ENCODE data around the gene JAKMIP1.

The JAKMIP1 gene

DNA sequence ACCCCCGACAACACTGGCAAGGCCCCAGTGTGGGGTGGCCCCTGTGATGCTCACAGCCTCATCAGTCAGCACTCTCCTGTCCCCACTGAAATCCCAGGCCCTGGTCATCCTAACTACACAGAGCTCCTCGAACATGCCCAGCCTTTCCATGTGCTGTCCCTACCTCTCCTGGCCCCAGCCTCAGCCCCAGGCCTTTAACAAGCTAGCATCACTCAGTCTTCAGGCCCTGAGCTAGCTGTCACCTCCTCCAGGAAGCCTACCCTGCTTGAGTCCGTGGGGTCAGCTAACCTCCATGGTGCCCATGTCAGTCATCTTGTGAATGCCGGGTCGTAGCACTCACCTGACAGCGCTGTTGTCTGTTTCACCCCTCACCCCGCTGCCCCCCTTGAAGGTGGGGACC, 156.5 kb downstream of the JAKMIP1 start:
- H3K4me1 ChIP-seq: no peaks in the 10 kb centered on the region
- H3K9me3 ChIP-seq (ENCODE audit: control insufficient read depth, low read length): no peaks in the 10 kb centered on the region
- no peak overlapping the region for H2AFZ ChIP-seq
- H3K27ac ChIP-seq: no peak overlapping the region
- H3K27me3 ChIP-seq (ENCODE audit: control insufficient read depth, insufficient read depth, low read length): peaks cover 2% of the 10 kb centered on the region
- no peaks in the 10 kb centered on the region for H3K36me3 ChIP-seq (ENCODE audit: control insufficient read depth, insufficient read depth, low read length)
- no peak for TF ChIP-seq CTCF (IDR thresholded peaks at IDR 0.05)
- no peak overlapping the region for H3K4me3 ChIP-seq (ENCODE audit: low read depth, low read length)
- H3K4me2 ChIP-seq (ENCODE audit: low read length): no peak overlapping the region
- no peak overlapping the region for H3K9ac ChIP-seq
- H3K79me2 ChIP-seq: no peaks in the 10 kb centered on the region

DNA sequence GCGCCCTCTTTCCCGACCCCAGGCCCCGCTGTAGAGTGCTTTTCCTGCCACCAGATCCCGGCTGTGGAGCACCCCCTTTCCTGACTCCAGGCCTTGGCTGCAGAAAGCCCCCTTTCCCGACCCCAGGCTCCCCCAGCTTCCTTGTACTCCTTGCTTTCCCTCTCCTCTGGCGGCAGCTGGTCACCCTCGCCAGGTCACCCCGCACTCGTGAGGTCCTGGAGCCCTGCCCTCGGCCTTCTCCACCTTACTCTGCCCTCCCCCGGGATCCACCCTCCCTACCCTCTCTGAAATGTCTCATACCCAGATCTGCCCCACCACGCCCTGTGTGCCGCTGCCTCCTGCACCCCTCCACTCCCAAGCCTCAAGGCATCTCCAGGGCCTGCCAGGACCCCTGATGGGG, 157.2 kb downstream of the JAKMIP1 start:
- H3K9ac ChIP-seq: no peak overlapping the region
- no peaks in the 10 kb centered on the region for H3K36me3 ChIP-seq (ENCODE audit: control insufficient read depth, insufficient read depth, low read length)
- no peak for TF ChIP-seq CTCF (IDR thresholded peaks at IDR 0.05)
- H3K79me2 ChIP-seq: no peaks in the 10 kb centered on the region
- H3K27me3 ChIP-seq (ENCODE audit: control insufficient read depth, insufficient read depth, low read length): peaks cover 2% of the 10 kb centered on the region
- H3K4me2 ChIP-seq (ENCODE audit: low read length): no peak overlapping the region
- no peak overlapping the region for H3K27ac ChIP-seq
- H3K9me3 ChIP-seq (ENCODE audit: control insufficient read depth, low read length): no peaks in the 10 kb centered on the region
- H3K4me3 ChIP-seq (ENCODE audit: low read depth, low read length): no peak overlapping the region
- no peaks in the 10 kb centered on the region for H3K4me1 ChIP-seq
- H2AFZ ChIP-seq: no peak overlapping the region

DNA sequence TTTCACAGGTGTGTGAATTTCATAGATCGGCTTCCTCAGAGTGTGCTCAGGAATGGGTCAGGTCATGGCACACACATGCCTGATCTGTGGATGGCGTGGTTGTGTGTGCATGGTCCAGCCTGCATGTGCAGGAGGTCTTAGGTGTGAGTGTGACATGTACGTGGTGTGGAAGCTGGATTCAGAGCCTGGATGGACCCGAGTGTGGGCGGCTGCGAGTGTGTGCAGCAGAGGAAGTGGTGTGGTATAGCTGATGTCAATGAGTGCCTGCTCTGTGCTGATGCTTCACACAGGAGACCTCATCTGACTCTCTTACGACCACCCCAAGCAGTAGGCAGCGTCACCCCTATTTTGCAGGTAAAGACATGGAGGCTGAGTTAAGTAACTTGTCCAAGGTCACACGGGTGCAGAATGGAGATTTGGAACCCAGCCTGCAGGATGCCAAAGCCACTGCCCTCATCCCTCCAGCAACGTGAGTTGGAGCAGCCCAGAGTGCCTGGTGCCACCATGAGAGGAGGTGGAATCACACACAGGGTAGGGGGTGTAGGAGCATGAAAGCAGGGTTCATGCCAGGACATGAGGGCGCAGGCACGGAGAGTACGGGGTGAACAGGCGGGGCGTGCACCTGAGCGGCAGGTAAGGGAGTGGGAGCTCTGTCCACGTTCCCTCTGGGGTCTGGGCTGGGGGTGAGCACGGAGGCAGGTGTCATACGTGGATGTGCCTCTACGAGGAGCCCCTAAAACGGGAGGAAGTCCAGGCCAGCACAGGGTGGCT, 157.9 kb downstream of the JAKMIP1 start:
- H2AFZ ChIP-seq: no peak overlapping the region
- no peak overlapping the region for H3K9ac ChIP-seq
- H3K27ac ChIP-seq: no peak overlapping the region
- no peaks in the 10 kb centered on the region for H3K36me3 ChIP-seq (ENCODE audit: control insufficient read depth, insufficient read depth, low read length)
- no peak overlapping the region for H3K4me2 ChIP-seq (ENCODE audit: low read length)
- no peaks in the 10 kb centered on the region for H3K79me2 ChIP-seq
- no peak for TF ChIP-seq CTCF (IDR thresholded peaks at IDR 0.05)
- peaks cover 2% of the 10 kb centered on the region for H3K27me3 ChIP-seq (ENCODE audit: control insufficient read depth, insufficient read depth, low read length)
- H3K4me3 ChIP-seq (ENCODE audit: low read depth, low read length): no peak overlapping the region
- H3K9me3 ChIP-seq (ENCODE audit: control insufficient read depth, low read length): no peaks in the 10 kb centered on the region
- no peaks in the 10 kb centered on the region for H3K4me1 ChIP-seq

GRCh38 chr4:6041800-6042199, 158.5 kb downstream of the JAKMIP1 start:
- H3K9ac ChIP-seq: no peak overlapping the region
- no peak overlapping the region for H2AFZ ChIP-seq
- no peaks in the 10 kb centered on the region for H3K9me3 ChIP-seq (ENCODE audit: control insufficient read depth, low read length)
- no peaks in the 10 kb centered on the region for H3K36me3 ChIP-seq (ENCODE audit: control insufficient read depth, insufficient read depth, low read length)
- no peak overlapping the region for H3K27ac ChIP-seq
- no peak overlapping the region for H3K4me3 ChIP-seq (ENCODE audit: low read depth, low read length)
- H3K4me1 ChIP-seq: no peaks in the 10 kb centered on the region
- no peak overlapping the region for H3K4me2 ChIP-seq (ENCODE audit: low read length)
- no peaks in the 10 kb centered on the region for H3K79me2 ChIP-seq
- peaks cover 2% of the 10 kb centered on the region for H3K27me3 ChIP-seq (ENCODE audit: control insufficient read depth, insufficient read depth, low read length)
- no peak for TF ChIP-seq CTCF (IDR thresholded peaks at IDR 0.05)

DNA sequence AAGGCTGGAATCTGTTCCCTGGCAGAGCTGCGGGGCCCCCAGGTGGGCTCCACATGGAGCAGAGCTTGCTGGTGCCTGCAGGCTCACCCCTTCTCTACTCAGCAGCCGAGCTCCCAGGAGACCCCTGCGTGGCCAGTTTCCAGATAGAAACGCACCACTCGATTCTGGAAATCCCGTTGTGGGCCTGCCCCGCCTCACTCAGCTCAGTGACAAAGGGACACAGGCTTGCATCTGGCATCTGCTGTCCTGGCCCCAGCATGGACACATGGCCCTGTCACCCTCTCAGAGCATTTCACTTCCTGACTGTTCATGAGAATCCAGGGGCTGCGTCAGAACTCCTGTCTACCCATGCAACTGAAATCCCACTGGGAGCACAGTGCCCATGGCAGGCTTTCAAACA, 161.6 kb downstream of the JAKMIP1 start:
- no peak overlapping the region for H3K27ac ChIP-seq
- H3K4me1 ChIP-seq: no peaks in the 10 kb centered on the region
- no peaks in the 10 kb centered on the region for H3K27me3 ChIP-seq (ENCODE audit: control insufficient read depth, insufficient read depth, low read length)
- H3K4me3 ChIP-seq (ENCODE audit: low read depth, low read length): no peak overlapping the region
- H3K79me2 ChIP-seq: no peaks in the 10 kb centered on the region
- no peak for TF ChIP-seq CTCF (IDR thresholded peaks at IDR 0.05)
- no peak overlapping the region for H2AFZ ChIP-seq
- no peak overlapping the region for H3K4me2 ChIP-seq (ENCODE audit: low read length)
- H3K9me3 ChIP-seq (ENCODE audit: control insufficient read depth, low read length): no peaks in the 10 kb centered on the region
- no peaks in the 10 kb centered on the region for H3K36me3 ChIP-seq (ENCODE audit: control insufficient read depth, insufficient read depth, low read length)
- no peak overlapping the region for H3K9ac ChIP-seq

Data from parathyroid adenoma (tissue), 2 donors.